ENCODE data around the gene CACNB4.

DNA sequence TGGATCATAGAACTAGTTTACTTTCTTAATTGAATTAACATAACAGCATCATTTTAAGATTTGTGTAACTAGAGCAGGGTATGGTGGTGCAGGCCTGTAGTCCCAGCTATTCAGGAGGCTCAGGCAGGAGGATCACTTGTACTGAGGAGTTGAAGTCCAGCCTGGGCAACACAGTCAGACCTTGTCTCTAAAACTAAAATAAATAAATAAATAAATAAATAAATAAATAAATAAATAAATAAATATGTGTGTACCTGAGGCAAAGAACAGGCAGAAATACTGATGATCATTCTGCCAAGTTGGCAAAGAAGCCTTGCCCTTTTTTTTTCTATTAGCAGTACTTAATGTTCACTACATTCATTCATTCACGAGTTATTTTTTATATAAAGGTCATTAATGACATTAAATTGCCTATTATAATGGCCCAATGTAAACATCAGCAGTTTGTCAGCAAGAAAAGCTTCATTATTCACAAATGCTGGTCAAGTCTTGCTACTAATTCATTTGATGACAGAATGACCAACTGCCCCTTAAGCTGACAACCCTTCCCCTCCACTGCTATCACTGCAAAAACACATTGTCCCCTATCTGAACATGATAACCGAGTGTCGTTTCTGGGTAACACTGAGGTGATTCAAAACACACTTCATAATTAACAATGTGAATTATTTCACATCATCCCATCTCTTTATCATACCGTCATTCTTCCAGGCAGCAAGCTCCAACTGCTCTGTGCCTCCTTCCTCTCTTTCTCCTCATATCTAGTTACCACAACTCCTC lies 309.6 kb downstream of the CACNB4 start:
- no peak for TF ChIP-seq GATA2 (IDR thresholded peaks at IDR 0.05; ENCODE audit: low read depth, low read length)
- TF ChIP-seq GATA3 (IDR thresholded peaks at IDR 0.05; ENCODE audit: low read depth, low read length), result no peak
